SU-DHL-6 (cell line): ENCODE measurements around the gene EPHA3.

ENCODE experiments used
- CTCF ChIP-seq: fragments of 200-600 bp; sonication (generic); IDR thresholded peaks from one replicate; pipeline ENCODE4 v1.5.1; 2017; ENCODE audit warnings: antibody characterized with exemption, mild to moderate bottlenecking, low read length, moderate library complexity; ENCODE audit not compliant: insufficient read depth, poor library complexity, severe bottlenecking
- EZH2phosphoT487 ChIP-seq: fragments of 200-600 bp; sonication (generic), shearing (Covaris generic); conservative IDR thresholded peaks from 2 replicates; pipeline ENCODE4 v1.6.1; 2018; ENCODE audit warnings: mild to moderate bottlenecking, antibody characterized with exemption, low read length, moderate library complexity, mixed read lengths

GRCh38 chr3:89490129-89490528 lies 382.7 kb downstream of the EPHA3 start:
- no peak for TF ChIP-seq CTCF
- no peak for TF ChIP-seq EZH2phosphoT487
